SK-N-SH treated with all-trans-retinoic acid at 6 μM for 48 hours (cell line): ENCODE data around the gene GNB2.
A peak's percentile ranks its signal among the peaks of the same experiment; 100 is the strongest.

Experiments used
- ATAC-seq: fragments of 200-7000 bp; cut with Tn5 transposase; 3 replicates; pipeline ENCODE4 v1.9.1; 2020; ENCODE audit warnings: mild to moderate bottlenecking, moderate library complexity
- ARNTL ChIP-seq: fragments of 450-650 bp; formaldehyde crosslinking; IDR thresholded peaks from 2 replicates; pipeline ENCODE4 v1.5.0; 2020; ENCODE audit warnings: low read depth, mild to moderate bottlenecking, moderate library complexity, borderline replicate concordance
- BACH2 ChIP-seq: fragments of 250-450 bp; sonication (Bioruptor Pico); IDR thresholded peaks from 2 replicates; pipeline ENCODE4 v1.9.0; 2021; ENCODE audit warnings: mild to moderate bottlenecking, borderline replicate concordance
- CSDC2 ChIP-seq: fragments of 250-450 bp; sonication (Bioruptor Pico); IDR thresholded peaks from 2 replicates; pipeline ENCODE4 v1.5.0; 2020; ENCODE audit warnings: mild to moderate bottlenecking, moderate library complexity
- CSRNP3 ChIP-seq: fragments of 250-450 bp; sonication (Bioruptor Pico); IDR thresholded peaks from 2 replicates; pipeline ENCODE4 v1.5.1; 2021; ENCODE audit warnings: mild to moderate bottlenecking, moderate library complexity
- ESRRG ChIP-seq: fragments of 250-450 bp; sonication (Bioruptor Pico); IDR thresholded peaks from 2 replicates; pipeline ENCODE4 v1.6.1; 2021; ENCODE audit warnings: mild to moderate bottlenecking
- ISL1 ChIP-seq: fragments of 250-450 bp; sonication (Bioruptor Pico); IDR thresholded peaks from 2 replicates; pipeline ENCODE4 v2.1.2; 2022; ENCODE audit warnings: mild to moderate bottlenecking, moderate library complexity
- OSR1 ChIP-seq: fragments of 250-450 bp; sonication (Bioruptor Pico); IDR thresholded peaks from 2 replicates; pipeline ENCODE4 v1.8.0; 2022; ENCODE audit warnings: moderate library complexity, mild to moderate bottlenecking, inconsistent platforms
- PPARA ChIP-seq: fragments of 250-450 bp; sonication (Bioruptor Pico); IDR thresholded peaks from 2 replicates; pipeline ENCODE4 v1.5.0; 2020; ENCODE audit warnings: mild to moderate bottlenecking, borderline replicate concordance
- RARB ChIP-seq: fragments of 250-450 bp; sonication (Bioruptor Pico); IDR thresholded peaks from 2 replicates; pipeline ENCODE4 v1.8.0; 2021; ENCODE audit warnings: mild to moderate bottlenecking, moderate library complexity
- SNAI2 ChIP-seq: fragments of 250-450 bp; sonication (Bioruptor Pico); IDR thresholded peaks from 2 replicates; pipeline ENCODE4 v1.5.0; 2020; ENCODE audit warnings: mild to moderate bottlenecking, moderate library complexity
- TCF4 ChIP-seq: fragments of 250-450 bp; sonication (Bioruptor Pico); IDR thresholded peaks from 2 replicates; pipeline ENCODE4 v1.8.0; 2021; ENCODE audit warnings: mild to moderate bottlenecking, moderate library complexity, borderline replicate concordance
- TOX ChIP-seq: fragments of 250-450 bp; sonication (Bioruptor Pico); IDR thresholded peaks from 2 replicates; pipeline ENCODE4 v1.8.0; 2021; ENCODE audit warnings: mild to moderate bottlenecking, moderate library complexity, borderline replicate concordance
- ZC3H10 ChIP-seq: fragments of 250-450 bp; sonication (Bioruptor Pico); IDR thresholded peaks from 2 replicates; pipeline ENCODE4 v1.5.1; 2021; ENCODE audit warnings: mild to moderate bottlenecking, moderate library complexity
- ZFP3 ChIP-seq: fragments of 250-450 bp; sonication (Bioruptor Pico); IDR thresholded peaks from 2 replicates; pipeline ENCODE4 v1.5.0; 2020; ENCODE audit warnings: mild to moderate bottlenecking, moderate library complexity
- ZFP30 ChIP-seq: fragments of 450-650 bp; formaldehyde crosslinking; IDR thresholded peaks from 2 replicates; pipeline ENCODE4 v1.5.0; 2022; ENCODE audit warnings: mild to moderate bottlenecking, moderate library complexity
- ZNF565 ChIP-seq: fragments of 450-650 bp; formaldehyde crosslinking; conservative IDR thresholded peaks from 2 replicates; pipeline ENCODE4 v1.5.0; 2020; ENCODE audit warnings: low read depth, mild to moderate bottlenecking, moderate library complexity
- ZNF70 ChIP-seq: fragments of 450-650 bp; formaldehyde crosslinking; IDR thresholded peaks from 2 replicates; pipeline ENCODE4 v1.5.0; 2020; ENCODE audit warnings: mild to moderate bottlenecking, moderate library complexity
- ZNF8 ChIP-seq: fragments of 450-650 bp; formaldehyde crosslinking; IDR thresholded peaks from 2 replicates; pipeline ENCODE4 v1.5.0; 2020; ENCODE audit warnings: mild to moderate bottlenecking, moderate library complexity
- TF ChIP-seq, protein P1 (sequence below): fragments of 250-450 bp; sonication (Bioruptor Pico); IDR thresholded peaks from 2 replicates; pipeline ENCODE4 v1.8.0; 2021; ENCODE audit warnings: low read depth, mild to moderate bottlenecking, moderate library complexity, borderline replicate concordance
- TF ChIP-seq, protein P2 (sequence below): fragments of 250-450 bp; sonication (Bioruptor Pico); IDR thresholded peaks from 2 replicates; pipeline ENCODE4 v1.8.0; 2020; ENCODE audit warnings: mild to moderate bottlenecking, moderate library complexity, borderline replicate concordance
- TF ChIP-seq, protein P3 (sequence below): fragments of 250-450 bp; sonication (Bioruptor Pico); IDR thresholded peaks from 2 replicates; pipeline ENCODE4 v1.5.0; 2020; ENCODE audit warnings: mild to moderate bottlenecking, moderate library complexity
- TF ChIP-seq, protein P4 (sequence below): fragments of 250-450 bp; sonication (Bioruptor Pico); IDR thresholded peaks from 2 replicates; pipeline ENCODE4 v1.5.1; 2020; ENCODE audit warnings: low read depth, mild to moderate bottlenecking, moderate library complexity

The GNB2 gene

DNA sequence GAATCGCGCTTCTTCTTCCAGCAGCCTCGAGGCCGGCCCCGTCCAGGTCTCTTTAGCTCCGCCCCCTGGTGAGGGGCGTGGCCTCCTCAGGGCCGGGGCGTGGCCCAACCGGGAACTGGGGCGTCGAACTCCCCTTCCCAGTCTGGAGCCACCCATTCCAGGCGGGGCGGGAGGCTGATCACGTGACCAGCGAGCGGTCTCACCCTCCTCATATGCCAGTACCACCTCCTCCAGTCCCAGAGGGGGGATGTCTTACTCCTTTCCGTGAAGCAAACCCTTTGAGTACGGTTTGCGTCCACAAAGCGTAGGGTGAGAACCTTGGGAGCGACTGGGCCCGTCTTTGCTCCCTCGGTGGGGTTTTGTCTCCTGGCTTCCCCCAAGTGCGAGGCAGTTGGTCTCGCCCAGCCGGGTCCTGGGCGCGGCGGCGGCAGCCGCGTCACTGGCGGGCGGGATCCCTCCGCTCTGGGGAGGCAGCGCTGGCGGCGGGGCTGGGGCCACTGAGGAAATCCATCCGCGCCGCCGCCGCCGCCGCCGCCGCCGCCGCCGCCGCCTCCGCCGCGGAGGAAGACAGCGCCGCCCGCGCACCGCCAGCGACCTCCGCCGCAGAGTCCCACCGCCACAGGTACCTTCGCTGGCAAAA, at the start of gene GNB2:
Gene GNB2, plus strand, starts transcription at position 439 of the 640 bp plus-strand sequence. CDS start 2,526 bp downstream, outside the sequence.
- peak; percentile 74; the same call in 1 of the 2 replicates for TF ChIP-seq CSDC2 (CRISPR knock-in tag)
- TF ChIP-seq ISL1 = no peak
- TF ChIP-seq ZNF565 = no peak
- TF ChIP-seq, protein P1, sequence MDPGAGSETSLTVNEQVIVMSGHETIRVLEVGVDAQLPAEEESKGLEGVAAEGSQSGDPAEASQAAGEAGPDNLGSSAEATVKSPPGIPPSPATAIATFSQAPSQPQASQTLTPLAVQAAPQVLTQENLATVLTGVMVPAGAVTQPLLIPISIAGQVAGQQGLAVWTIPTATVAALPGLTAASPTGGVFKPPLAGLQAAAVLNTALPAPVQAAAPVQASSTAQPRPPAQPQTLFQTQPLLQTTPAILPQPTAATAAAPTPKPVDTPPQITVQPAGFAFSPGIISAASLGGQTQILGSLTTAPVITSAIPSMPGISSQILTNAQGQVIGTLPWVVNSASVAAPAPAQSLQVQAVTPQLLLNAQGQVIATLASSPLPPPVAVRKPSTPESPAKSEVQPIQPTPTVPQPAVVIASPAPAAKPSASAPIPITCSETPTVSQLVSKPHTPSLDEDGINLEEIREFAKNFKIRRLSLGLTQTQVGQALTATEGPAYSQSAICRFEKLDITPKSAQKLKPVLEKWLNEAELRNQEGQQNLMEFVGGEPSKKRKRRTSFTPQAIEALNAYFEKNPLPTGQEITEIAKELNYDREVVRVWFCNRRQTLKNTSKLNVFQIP (CRISPR knock-in tag) = peak; percentile 86; the same call in 1 of the 2 replicates
- TF ChIP-seq ESRRG (CRISPR knock-in tag) = no peak
- no peak; the same call in 1 of the 2 replicates for TF ChIP-seq PPARA (CRISPR knock-in tag)
- peak; percentile 76 for TF ChIP-seq ZFP3
- TF ChIP-seq ZNF70 (CRISPR knock-in tag) = no peak
- TF ChIP-seq, protein P2, sequence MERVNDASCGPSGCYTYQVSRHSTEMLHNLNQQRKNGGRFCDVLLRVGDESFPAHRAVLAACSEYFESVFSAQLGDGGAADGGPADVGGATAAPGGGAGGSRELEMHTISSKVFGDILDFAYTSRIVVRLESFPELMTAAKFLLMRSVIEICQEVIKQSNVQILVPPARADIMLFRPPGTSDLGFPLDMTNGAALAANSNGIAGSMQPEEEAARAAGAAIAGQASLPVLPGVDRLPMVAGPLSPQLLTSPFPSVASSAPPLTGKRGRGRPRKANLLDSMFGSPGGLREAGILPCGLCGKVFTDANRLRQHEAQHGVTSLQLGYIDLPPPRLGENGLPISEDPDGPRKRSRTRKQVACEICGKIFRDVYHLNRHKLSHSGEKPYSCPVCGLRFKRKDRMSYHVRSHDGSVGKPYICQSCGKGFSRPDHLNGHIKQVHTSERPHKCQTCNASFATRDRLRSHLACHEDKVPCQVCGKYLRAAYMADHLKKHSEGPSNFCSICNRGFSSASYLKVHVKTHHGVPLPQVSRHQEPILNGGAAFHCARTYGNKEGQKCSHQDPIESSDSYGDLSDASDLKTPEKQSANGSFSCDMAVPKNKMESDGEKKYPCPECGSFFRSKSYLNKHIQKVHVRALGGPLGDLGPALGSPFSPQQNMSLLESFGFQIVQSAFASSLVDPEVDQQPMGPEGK (CRISPR knock-in tag) = no peak
- TF ChIP-seq, protein P3, sequence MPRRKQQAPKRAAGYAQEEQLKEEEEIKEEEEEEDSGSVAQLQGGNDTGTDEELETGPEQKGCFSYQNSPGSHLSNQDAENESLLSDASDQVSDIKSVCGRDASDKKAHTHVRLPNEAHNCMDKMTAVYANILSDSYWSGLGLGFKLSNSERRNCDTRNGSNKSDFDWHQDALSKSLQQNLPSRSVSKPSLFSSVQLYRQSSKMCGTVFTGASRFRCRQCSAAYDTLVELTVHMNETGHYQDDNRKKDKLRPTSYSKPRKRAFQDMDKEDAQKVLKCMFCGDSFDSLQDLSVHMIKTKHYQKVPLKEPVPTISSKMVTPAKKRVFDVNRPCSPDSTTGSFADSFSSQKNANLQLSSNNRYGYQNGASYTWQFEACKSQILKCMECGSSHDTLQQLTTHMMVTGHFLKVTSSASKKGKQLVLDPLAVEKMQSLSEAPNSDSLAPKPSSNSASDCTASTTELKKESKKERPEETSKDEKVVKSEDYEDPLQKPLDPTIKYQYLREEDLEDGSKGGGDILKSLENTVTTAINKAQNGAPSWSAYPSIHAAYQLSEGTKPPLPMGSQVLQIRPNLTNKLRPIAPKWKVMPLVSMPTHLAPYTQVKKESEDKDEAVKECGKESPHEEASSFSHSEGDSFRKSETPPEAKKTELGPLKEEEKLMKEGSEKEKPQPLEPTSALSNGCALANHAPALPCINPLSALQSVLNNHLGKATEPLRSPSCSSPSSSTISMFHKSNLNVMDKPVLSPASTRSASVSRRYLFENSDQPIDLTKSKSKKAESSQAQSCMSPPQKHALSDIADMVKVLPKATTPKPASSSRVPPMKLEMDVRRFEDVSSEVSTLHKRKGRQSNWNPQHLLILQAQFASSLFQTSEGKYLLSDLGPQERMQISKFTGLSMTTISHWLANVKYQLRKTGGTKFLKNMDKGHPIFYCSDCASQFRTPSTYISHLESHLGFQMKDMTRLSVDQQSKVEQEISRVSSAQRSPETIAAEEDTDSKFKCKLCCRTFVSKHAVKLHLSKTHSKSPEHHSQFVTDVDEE (CRISPR knock-in tag) = no peak; the same call in 1 of the 2 replicates
- TF ChIP-seq RARB (CRISPR knock-in tag) = no peak
- TF ChIP-seq, protein P4, sequence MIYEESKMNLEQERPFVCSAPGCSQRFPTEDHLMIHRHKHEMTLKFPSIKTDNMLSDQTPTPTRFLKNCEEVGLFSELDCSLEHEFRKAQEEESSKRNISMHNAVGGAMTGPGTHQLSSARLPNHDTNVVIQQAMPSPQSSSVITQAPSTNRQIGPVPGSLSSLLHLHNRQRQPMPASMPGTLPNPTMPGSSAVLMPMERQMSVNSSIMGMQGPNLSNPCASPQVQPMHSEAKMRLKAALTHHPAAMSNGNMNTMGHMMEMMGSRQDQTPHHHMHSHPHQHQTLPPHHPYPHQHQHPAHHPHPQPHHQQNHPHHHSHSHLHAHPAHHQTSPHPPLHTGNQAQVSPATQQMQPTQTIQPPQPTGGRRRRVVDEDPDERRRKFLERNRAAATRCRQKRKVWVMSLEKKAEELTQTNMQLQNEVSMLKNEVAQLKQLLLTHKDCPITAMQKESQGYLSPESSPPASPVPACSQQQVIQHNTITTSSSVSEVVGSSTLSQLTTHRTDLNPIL (CRISPR knock-in tag) = no peak
- no peak for TF ChIP-seq ZFP30 (CRISPR knock-in tag)
- TF ChIP-seq OSR1 (CRISPR knock-in tag) = no peak
- TF ChIP-seq SNAI2 (CRISPR knock-in tag) = no peak
- no peak for TF ChIP-seq TOX
- TF ChIP-seq ZNF8 (CRISPR knock-in tag) = no peak
- no peak for TF ChIP-seq TCF4 (CRISPR knock-in tag)
- no peak for TF ChIP-seq ZC3H10 (CRISPR knock-in tag)
- TF ChIP-seq BACH2 (CRISPR knock-in tag) = 0 out of 2 replicates have a peak, but pooled peaks have one; percentile 48
- TF ChIP-seq ARNTL (CRISPR knock-in tag) = no peak
- ATAC-seq = peak; percentile 71

- ATAC-seq = no peak
- no peak for TF ChIP-seq ARNTL (CRISPR knock-in tag)
- no peak for TF ChIP-seq TOX
- no peak for TF ChIP-seq ZNF70 (CRISPR knock-in tag)
- TF ChIP-seq BACH2 (CRISPR knock-in tag) = no peak
- no peak for TF ChIP-seq OSR1 (CRISPR knock-in tag)
- TF ChIP-seq, protein P1 (CRISPR knock-in tag) = no peak
- TF ChIP-seq ZNF565 = no peak
- no peak for TF ChIP-seq ZFP30 (CRISPR knock-in tag)
- TF ChIP-seq ZNF8 (CRISPR knock-in tag) = no peak
- TF ChIP-seq SNAI2 (CRISPR knock-in tag) = no peak
- TF ChIP-seq ESRRG (CRISPR knock-in tag) = no peak
- no peak for TF ChIP-seq PPARA (CRISPR knock-in tag)
- no peak for TF ChIP-seq CSDC2 (CRISPR knock-in tag)
- no peak for TF ChIP-seq CSRNP3 (CRISPR knock-in tag)
- no peak for TF ChIP-seq TCF4 (CRISPR knock-in tag)
- TF ChIP-seq, protein P2 (CRISPR knock-in tag) = no peak
- TF ChIP-seq RARB (CRISPR knock-in tag) = no peak
These were observed 49.4 kb upstream of the GNB2 start for GRCh38 chr7:100623951-100624824.
